ENCODE results near the gene ARL6IP1.
"Not testable (repeated sequence)": the region's sequence is repeated elsewhere in the genome, so short reads cannot be mapped to it uniquely, and the experiment has no call there.

ARL6IP1 gene

GRCh38 chr16:18759598-18760520, 41.5 kb downstream of the ARL6IP1 start:
- TF ChIP-seq CTCF (IDR thresholded peaks at IDR 0.05), result peak; percentile 49
- H3K27ac ChIP-seq, result not testable (repeated sequence)

DNA sequence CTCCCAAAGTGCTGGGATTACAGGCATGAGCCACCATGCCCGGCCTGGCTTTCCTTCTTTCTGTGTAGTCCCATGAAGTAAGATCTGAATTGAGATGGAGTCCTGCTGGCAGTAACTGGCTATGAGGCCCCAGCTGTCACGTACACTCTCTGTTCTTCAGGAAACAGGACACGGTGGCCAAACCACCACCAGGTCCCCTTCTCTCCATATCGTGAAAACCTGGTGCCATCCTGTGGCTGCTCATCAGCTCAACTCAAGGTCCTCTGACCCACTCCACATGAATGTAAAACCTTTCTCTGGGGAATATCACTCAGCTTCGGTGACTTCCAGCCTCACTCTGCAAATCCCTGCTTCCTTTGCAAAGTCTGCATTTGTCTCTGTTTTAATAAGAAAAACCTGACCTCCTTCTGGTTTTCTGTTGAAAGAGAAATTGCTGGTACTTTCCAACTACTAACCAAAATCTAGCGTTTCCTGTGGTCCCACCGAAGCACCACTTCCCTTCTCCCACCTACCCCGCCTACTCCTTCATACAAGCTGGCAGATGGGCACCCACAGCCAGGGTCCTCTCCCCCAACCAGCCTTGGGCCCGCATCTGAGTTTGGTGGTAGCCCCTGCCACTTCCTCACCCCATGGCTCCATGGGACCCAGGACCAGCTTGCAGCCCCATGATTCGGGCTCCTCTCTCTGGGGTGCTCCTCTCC, 43.2 kb downstream of the ARL6IP1 start:
- H3K27ac ChIP-seq, result not testable (repeated sequence)

- H3K27ac ChIP-seq, result not testable (repeated sequence)
Observed at GRCh38 chr16:18756639-18757038, 44.7 kb downstream of the ARL6IP1 start.

- H3K27ac ChIP-seq, result not testable (repeated sequence)
Observed at GRCh38 chr16:18742870-18743269, 58.5 kb downstream of the ARL6IP1 start.

All from 22Rv1 (cell line).